ENCODE results near the gene ODF2L.
A peak's percentile ranks its signal among the peaks of the same experiment; 100 is the strongest.

Gene ODF2L

GRCh38 chr1:86395751-86396497 lies at the start of gene ODF2L:
Gene ODF2L (minus strand): TSS chr1:86396323. CDS start chr1:86387027, 9,296 bp downstream.
- DNase-seq: peak; percentile 83 to 94

GRCh38 chr1:86445919-86446318 lies 49.8 kb upstream of the ODF2L start:
- no peak for DNase-seq

GRCh38 chr1:86441997-86442396 lies 45.9 kb upstream of the ODF2L start:
- no peak for DNase-seq

GRCh38 chr1:86441581-86441980 lies 45.5 kb upstream of the ODF2L start:
- no peak for DNase-seq

- DNase-seq: no peak
Observed at GRCh38 chr1:86436041-86436440, 39.9 kb upstream of the ODF2L start.

GRCh38 chr1:86435327-86435726 lies 39.2 kb upstream of the ODF2L start:
- DNase-seq: no peak

- DNase-seq: no peak
Observed at GRCh38 chr1:86434059-86434458, 37.9 kb upstream of the ODF2L start.

GRCh38 chr1:86430376-86430775 lies 34.3 kb upstream of the ODF2L start:
- no peak for DNase-seq

- no peak for DNase-seq
Observed at GRCh38 chr1:86429835-86430234, 33.7 kb upstream of the ODF2L start.

- DNase-seq: no peak
Observed at GRCh38 chr1:86429122-86429725, 33.1 kb upstream of the ODF2L start.

- DNase-seq: no peak
Observed at GRCh38 chr1:86423873-86424272, 27.8 kb upstream of the ODF2L start, which contains the start of gene CLCA2. Gene CLCA2 (plus strand): TSS chr1:86424171. CDS start chr1:86424248, 77 bp downstream.

- no peak for DNase-seq
Observed at GRCh38 chr1:86423473-86423872, 27.4 kb upstream of the ODF2L start.

GRCh38 chr1:86421601-86422280 lies 25.6 kb upstream of the ODF2L start:
- no peak for DNase-seq

GRCh38 chr1:86419277-86419903 lies 23.3 kb upstream of the ODF2L start:
- DNase-seq: no peak

- DNase-seq: no peak
Observed at GRCh38 chr1:86416343-86416742, 20.2 kb upstream of the ODF2L start.

- DNase-seq: no peak
Observed at GRCh38 chr1:86410879-86411278, 14.8 kb upstream of the ODF2L start.

- no peak for DNase-seq
Observed at GRCh38 chr1:86409416-86410021, 13.4 kb upstream of the ODF2L start.

- DNase-seq: no peak
Observed at GRCh38 chr1:86396498-86396890, 371 bp upstream of the ODF2L start.

GRCh38 chr1:86394416-86394815 lies 1.7 kb downstream of the ODF2L start:
- DNase-seq: no peak

GRCh38 chr1:86389307-86389706 lies 6.8 kb downstream of the ODF2L start:
- no peak for DNase-seq

- no peak for DNase-seq
Observed at GRCh38 chr1:86388777-86389176, 7.3 kb downstream of the ODF2L start.

GRCh38 chr1:86387916-86388627 lies 8.1 kb downstream of the ODF2L start:
- no peak for DNase-seq
